Ureter (tissue), 1 donor: ENCODE measurements around the gene GPR37L1. TPM values are rescaled to one million over a fixed set of nuclear protein-coding genes. Genes with fewer than 3 reads are reported as not detected.
"Not testable (repeated sequence)": the region's sequence is repeated elsewhere in the genome, so short reads cannot be mapped to it uniquely, and the experiment has no call there.

Source experiments
- DNase-seq: peaks from one replicate; pipeline ENCODE4 v3.0.0-alpha.2; 2020; ENCODE audit warnings: low spot score
- total RNA-seq: library from RNA; stranded (reverse); gene quantifications from one replicate; pipeline ENCODE4 v1.2.4, GENCODE V29; 2023
- donor health status: DM: yes; HTN: yes; CAD: no.

The GPR37L1 gene
- total RNA-seq, 1 donor from 2014 or later: 0.10 TPM

DNA sequence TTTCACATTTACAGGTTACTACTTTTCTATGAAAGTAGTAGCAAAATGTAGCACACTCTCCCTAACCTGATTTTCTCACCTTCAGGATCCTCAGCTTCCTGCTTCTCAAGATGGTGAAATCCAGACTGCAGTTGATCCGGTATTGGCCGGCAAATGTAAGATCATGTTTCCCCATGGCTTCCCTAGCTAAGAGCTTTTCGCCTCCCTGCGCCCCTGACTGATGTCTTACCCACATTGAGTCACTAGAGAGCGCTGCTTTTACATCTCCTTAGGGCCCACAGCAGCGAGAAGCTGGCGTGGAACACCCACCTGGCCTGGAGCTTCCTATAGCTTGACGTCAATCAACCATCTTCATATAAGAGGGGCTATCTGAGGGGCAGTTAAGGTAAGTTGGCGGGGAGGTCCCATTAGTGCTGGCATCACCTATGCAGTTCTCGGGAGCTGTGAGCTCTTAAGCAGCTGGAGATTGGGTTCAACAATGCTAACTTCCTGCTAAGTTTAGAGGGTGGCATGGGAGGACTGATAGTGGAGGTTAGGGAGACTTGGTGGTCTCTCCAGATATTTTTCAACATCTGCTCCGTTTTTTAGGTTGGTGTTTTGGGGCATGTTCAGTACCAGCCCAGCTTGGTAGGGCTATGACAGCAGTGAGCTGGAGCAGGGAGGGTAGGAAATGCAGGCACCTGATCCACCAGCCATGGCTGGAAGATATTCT is 32.2 kb downstream of the GPR37L1 start:
- no peak for DNase-seq

DNA sequence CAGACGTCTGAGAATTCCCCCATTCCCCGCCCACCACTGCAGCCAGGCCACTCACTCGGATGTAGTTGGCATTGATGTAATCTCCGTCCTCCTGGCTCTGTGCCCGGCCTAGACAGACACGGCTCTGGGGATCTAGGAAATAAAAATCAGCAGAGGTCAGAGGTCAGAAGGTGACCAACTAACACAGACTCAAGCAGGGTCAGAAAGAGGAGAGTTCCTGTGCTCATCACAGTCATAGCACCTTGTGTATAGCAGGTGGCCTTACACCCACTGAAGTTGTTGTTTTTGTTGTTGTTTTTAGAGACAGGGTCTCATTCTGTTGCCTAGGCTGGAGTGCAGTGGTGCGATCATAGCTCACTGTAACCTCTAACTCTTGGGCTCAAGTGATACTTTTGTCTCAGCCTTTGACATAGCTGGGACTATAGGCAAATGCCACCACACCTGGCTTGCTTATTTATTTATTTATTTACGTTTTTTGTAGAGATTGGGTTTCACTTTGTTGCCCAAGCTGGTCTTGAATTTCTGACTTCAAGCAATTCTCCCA is 32.8 kb downstream of the GPR37L1 start:
- peak; percentile 72 for DNase-seq

GRCh38 chr1:202156590-202156989 is 33.9 kb downstream of the GPR37L1 start:
- no peak for DNase-seq

DNA sequence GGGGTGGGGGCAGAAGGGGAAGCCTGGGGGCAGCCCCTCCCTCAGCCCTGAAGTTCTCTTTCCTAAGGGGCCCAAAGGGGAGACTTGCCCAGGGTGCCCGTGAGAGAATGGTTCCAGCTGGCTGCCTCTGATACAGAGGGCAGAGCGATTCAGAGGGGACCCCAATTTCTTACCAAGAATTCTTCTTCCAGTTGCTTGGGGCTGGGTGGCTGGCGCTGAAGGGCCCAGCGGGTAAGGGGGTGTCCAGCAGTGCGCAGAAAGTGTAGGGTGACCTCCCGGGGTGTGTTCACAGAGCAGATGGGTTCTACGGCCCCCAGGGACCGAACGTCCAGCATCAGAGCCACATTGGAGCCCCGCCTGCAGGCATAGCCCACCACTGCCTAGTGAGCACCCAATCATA is 35.2 kb downstream of the GPR37L1 start:
- DNase-seq: no peak

- DNase-seq: no peak
These were observed 36.3 kb downstream of the GPR37L1 start for GRCh38 chr1:202158810-202159533.

- no peak for DNase-seq
These were observed 37.0 kb downstream of the GPR37L1 start for GRCh38 chr1:202159534-202160371.

DNA sequence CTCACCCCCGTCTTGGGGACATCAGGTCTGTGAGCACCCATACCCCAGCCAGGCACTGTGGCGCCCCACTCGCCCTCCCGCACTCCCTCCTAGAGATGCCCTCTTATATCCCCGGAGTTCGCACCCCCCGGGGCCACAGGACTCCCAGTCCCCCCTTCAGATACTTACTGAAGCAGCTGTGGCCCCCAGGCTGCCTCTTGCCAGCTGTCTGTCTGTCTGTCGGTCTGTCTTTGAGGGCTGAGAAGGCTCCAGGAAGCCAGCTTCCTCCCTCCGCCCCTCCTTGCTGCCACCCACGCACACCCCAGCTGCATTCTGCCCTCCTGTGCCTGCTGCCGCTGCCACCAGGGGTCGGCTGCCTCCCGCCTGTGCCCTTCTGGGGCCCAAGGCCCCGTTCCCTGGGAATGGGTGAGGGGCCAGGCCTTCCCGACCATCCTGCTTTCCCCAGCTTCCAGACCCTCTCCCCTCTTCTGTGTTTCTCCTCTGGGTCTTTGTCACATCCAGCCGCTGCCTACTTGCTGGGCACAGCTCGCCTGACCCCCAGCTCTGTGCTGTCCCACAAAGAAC is 37.7 kb downstream of the GPR37L1 start, which contains the start of gene PTPN7:
Gene PTPN7 (minus strand): TSS at position 226 of the 564 bp plus-strand sequence. CDS start 1,200 bp downstream, outside the sequence.
- no peak for DNase-seq

GRCh38 chr1:202161151-202162046 is 38.7 kb downstream of the GPR37L1 start:
- no peak for DNase-seq

- DNase-seq: no peak
These were observed 39.3 kb downstream of the GPR37L1 start for GRCh38 chr1:202162047-202162417.

- DNase-seq: no peak
These were observed 39.9 kb downstream of the GPR37L1 start for GRCh38 chr1:202162418-202163280.

- no peak for DNase-seq
These were observed 40.9 kb downstream of the GPR37L1 start for GRCh38 chr1:202163281-202164270.

GRCh38 chr1:202164271-202165037 is 41.7 kb downstream of the GPR37L1 start:
- DNase-seq: no peak

- no peak for DNase-seq
These were observed 42.7 kb downstream of the GPR37L1 start for GRCh38 chr1:202165267-202165941.

- DNase-seq: no peak
These were observed 43.5 kb downstream of the GPR37L1 start for GRCh38 chr1:202165942-202166843.

- not testable (repeated sequence) for DNase-seq
These were observed 44.3 kb downstream of the GPR37L1 start for GRCh38 chr1:202167054-202167453.
